AG04449 (cell line): ENCODE data around the gene FAM219B.

Experiments used
- CTCF ChIA-PET: fragments of 350-600 bp; formaldehyde crosslinking; extraction: SDS; loops from one replicate; lab custom pipeline; 2021; ENCODE audit warnings: antibody characterized with exemption; lab: Yijun Ruan, JAX
- POLR2A ChIA-PET: fragments of 400-600, 350-600 bp; formaldehyde crosslinking; extraction: SDS; loops from one replicate; lab custom pipeline; 2020; ENCODE audit warnings: antibody characterized with exemption, inconsistent platforms; lab: Yijun Ruan, JAX
- DNase-seq: peaks from one replicate; pipeline ENCODE4 v3.0.0-alpha.2; 2010; ENCODE audit warnings: low read depth, low spot score
- H3K4me3 ChIP-seq: 2 replicates; pipeline ENCODE4 v1.5.1; 2011; ENCODE audit warnings: low read depth, mild to moderate bottlenecking, control low read depth, low read length
- CTCF ChIP-seq: IDR thresholded peaks from one replicate; pipeline ENCODE4 v1.5.1; 2011; ENCODE audit warnings: mild to moderate bottlenecking, moderate library complexity, low read length, control low read depth, inconsistent platforms; ENCODE audit not compliant: insufficient read depth; ENCODE audit errors: missing control alignments

The FAM219B gene

DNA sequence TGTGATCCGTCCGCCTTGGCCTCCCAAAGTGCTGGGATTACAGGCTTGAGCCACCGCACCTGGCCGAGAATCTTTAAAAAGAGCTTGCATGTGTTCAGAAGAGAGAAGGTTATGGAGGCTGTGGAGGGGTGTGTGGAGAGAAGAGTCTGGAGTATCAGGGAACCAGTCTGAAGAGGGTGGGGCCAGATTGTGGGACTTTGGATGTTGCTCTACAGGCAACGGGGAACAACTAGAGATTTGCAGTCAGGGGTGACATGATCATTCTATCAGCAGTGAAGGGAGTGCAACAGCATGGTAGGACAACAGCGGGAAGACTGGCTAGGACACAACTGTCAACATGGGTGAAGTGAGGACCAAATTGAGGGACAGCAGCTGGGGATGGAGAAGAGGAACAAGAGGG, 42.4 kb downstream of the FAM219B start:
- CTCF ChIA-PET, result interaction anchor here (1.0 to 1.5 kb wide), 2 partner anchors 37 to 93 kb away, joined by 3 read pairs; no protein-coding TSS in a partner anchor
- H3K4me3 ChIP-seq, result no peak overlapping the region
- no peak for DNase-seq
- TF ChIP-seq CTCF, result no peak
- POLR2A ChIA-PET, result interaction anchor here (1.0 kb wide), 1 partner anchor 232 kb away, joined by 3 read pairs; no protein-coding TSS in a partner anchor

DNA sequence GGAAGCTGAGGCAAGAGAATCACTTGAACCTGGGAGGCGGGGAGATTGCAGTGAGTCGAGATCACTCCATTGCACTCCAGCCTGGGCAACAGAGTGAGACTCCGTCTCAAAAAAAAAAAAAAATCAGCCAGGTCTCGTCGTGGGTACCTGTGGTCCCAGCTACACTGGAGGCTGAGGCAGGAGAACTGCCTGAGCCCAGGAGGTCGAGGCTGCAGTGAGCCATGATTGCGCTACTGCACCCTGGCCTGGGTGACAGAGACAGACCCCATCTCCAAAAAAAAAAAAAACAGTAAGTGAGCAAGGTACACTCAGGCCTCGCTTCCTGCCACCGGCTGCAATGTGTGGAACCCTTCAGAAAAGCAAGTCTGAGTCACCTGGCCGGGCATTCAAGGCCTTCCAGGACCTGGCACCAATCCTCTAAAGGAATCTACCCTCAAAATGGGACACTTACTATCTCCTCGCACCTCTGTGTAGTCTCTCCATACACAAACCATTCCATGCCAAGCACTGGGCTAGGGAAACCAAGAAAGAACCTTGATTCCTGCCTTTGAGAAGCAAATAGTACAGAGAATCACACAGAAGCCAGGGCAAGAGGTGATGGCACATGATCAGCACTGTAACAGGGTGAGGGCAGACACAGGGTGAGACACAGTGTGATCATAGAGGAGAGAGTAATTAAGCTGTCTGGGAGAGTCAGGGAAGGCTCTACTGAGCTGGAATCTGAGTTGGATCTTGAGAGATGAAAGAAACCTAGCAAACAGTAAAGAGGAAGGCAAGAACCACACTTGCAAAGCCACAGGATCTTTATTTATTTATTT, 43.2 kb downstream of the FAM219B start:
- CTCF ChIA-PET, result interaction anchor here (1.0 to 1.2 kb wide), 2 partner anchors 38 kb away, joined by 3 read pairs; no protein-coding TSS in a partner anchor
- POLR2A ChIA-PET, result interaction anchor here (1.0 kb wide), 1 partner anchor 232 kb away, joined by 3 read pairs; no protein-coding TSS in a partner anchor
- DNase-seq, result no peak
- no peak overlapping the region for H3K4me3 ChIP-seq
- TF ChIP-seq CTCF, result no peak

DNA sequence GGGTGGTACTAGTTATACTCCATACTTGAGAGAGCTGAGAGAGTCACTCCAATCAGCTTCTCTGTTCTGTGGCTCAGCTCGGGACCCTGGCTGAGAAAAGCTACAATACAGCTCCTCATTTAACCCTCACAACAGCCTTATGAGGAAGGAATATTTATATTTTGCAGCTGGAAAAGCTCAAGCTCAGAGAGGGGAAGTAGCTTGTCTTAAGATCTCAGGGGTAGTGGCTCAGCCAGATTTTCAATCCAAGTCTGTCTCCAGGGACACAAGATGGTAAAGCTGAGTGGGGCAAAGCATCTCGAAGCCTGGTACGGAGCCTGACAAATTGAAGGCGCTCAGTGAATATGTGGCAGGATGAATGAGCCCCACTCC, 48.3 kb downstream of the FAM219B start:
- no peak for DNase-seq
- POLR2A ChIA-PET, result no interaction called here
- TF ChIP-seq CTCF, result no peak
- CTCF ChIA-PET, result interaction anchor here (0.9 to 2.8 kb wide), 6 partner anchors 11 to 89 kb away, joined by 3 to 9 read pairs (median 4); partner anchors contain the start of genes SCAMP2 and ULK3
- H3K4me3 ChIP-seq, result no peak overlapping the region

DNA sequence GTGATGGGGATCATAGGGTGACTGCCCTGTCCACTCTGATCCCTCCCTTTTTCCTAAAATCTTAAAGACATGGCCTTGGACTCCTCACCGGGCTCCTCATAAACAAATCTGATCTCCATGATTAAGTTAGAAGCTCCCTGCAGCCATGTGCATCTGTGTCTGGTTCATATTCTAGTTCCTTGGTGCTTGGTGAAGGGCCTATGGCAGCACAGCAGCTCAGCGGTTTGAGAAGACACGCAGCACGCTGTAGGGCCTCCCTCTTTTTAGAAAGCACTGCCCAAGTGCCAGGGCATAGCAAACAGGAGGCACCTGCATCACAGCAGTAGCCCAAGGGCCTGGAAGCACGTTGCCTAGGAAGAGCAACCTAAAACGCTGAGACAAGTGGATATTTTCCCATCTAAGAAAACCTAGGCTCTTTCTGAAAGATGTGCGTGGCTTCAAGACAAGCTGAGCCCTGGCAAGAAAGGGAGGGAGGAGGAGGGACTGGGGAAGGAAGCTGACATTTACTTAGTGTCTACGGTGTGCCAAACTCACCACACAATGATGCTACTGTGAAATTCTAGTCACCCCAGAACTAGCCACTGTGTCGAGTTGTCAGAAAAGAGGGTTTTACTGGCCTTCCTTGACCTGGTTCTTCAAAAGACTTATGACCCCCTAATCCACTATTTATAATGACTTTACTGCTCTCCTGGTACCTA, 48.8 kb downstream of the FAM219B start:
- CTCF ChIA-PET, result interaction anchor here (1.2 to 2.8 kb wide), 3 partner anchors 15 to 44 kb away, joined by 4 to 10 read pairs (median 9); partner anchors contain the start of genes SCAMP2 and ULK3
- DNase-seq, result no peak

GRCh38 chr15:74857082-74857655, 49.5 kb downstream of the FAM219B start:
- TF ChIP-seq CTCF, result no peak
- ChIA-PET CTCF (interaction anchor here (1.2 to 2.2 kb wide), 3 partner anchors 10 to 44 kb away, joined by 4 to 10 read pairs (median 4); partner anchors contain the start of gene SCAMP2), POLR2A (no interaction called here)
- no peak overlapping the region for H3K4me3 ChIP-seq
- no peak for DNase-seq

More for the DNA sequence above, 48.8 kb downstream of the FAM219B start:
- no peak overlapping the region for H3K4me3 ChIP-seq
- POLR2A ChIA-PET, result no interaction called here
- TF ChIP-seq CTCF, result no peak
